HL-60 (cell line): ENCODE data around the gene KMT5B.

ENCODE experiments used
- DNase-seq, 2 experiments: peaks; one replicate each; pipeline ENCODE4 v3.0.0-alpha.2; 2010 to 2020; ENCODE audit warnings: low read depth in 1 of 2, low spot score in 1 of 2
- H3K27ac ChIP-seq: fragments of 250-450 bp; sonication (Bioruptor Pico); replicated peaks from 2 replicates; pipeline ENCODE4 v1.5.1; 2020; ENCODE audit warnings: mild to moderate bottlenecking, moderate library complexity
- H3K27me3 ChIP-seq: fragments of 250-450 bp; sonication (Bioruptor Pico); 2 replicates; pipeline ENCODE4 v1.5.1; 2021; ENCODE audit warnings: mild to moderate bottlenecking, moderate library complexity; ENCODE audit not compliant: insufficient read depth, poor library complexity, severe bottlenecking
- H3K4me3 ChIP-seq: replicated peaks from 2 replicates; pipeline ENCODE4 v1.5.1; 2011; ENCODE audit warnings: mild to moderate bottlenecking, control low read depth, low read length; ENCODE audit not compliant: insufficient read depth
- GABPA ChIP-seq: IDR thresholded peaks from 2 replicates; pipeline ENCODE4 v1.6.1; 2012; ENCODE audit warnings: low read depth
- POLR2AphosphoS5 ChIP-seq: IDR thresholded peaks from 2 replicates; pipeline ENCODE4 v1.6.1; 2012; ENCODE audit warnings: low read depth
- SPI1 ChIP-seq: IDR thresholded peaks from 2 replicates; pipeline ENCODE4 v1.6.1; 2012; ENCODE audit warnings: low read depth, mild to moderate bottlenecking, borderline replicate concordance
- TF ChIP-seq, protein P1 (sequence below): IDR thresholded peaks from one replicate; pipeline ENCODE4 v1.5.1; 2011; ENCODE audit warnings: low read length, control low read depth, inconsistent platforms; ENCODE audit not compliant: insufficient read depth
- TF ChIP-seq, protein P2 (sequence below): IDR thresholded peaks from 2 replicates; pipeline ENCODE4 v1.6.1; 2012; ENCODE audit warnings: low read depth; ENCODE audit not compliant: insufficient replicate concordance

Gene KMT5B

DNA sequence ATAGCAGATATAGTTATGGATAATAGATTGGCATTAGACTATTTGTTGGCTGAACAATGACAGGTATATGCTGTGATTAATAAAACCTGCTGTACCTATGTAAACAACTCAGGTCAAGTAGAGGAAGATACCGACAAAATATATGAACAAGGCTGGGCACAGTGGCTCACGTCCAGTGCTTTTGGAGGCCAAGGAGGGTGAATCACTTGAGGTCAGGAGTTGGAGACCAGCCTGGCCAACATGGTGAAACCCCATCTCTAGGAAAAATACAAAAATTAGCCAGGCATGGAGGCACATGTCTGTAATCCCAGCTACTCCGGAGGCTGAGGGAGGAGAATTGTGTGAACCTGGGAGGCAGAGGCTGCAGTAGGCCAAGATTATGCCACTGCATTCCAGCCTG lies 77.9 kb downstream of the KMT5B start:
- H3K4me3 ChIP-seq = no peak overlapping the region
- no peak for DNase-seq
- TF ChIP-seq, protein P1, sequence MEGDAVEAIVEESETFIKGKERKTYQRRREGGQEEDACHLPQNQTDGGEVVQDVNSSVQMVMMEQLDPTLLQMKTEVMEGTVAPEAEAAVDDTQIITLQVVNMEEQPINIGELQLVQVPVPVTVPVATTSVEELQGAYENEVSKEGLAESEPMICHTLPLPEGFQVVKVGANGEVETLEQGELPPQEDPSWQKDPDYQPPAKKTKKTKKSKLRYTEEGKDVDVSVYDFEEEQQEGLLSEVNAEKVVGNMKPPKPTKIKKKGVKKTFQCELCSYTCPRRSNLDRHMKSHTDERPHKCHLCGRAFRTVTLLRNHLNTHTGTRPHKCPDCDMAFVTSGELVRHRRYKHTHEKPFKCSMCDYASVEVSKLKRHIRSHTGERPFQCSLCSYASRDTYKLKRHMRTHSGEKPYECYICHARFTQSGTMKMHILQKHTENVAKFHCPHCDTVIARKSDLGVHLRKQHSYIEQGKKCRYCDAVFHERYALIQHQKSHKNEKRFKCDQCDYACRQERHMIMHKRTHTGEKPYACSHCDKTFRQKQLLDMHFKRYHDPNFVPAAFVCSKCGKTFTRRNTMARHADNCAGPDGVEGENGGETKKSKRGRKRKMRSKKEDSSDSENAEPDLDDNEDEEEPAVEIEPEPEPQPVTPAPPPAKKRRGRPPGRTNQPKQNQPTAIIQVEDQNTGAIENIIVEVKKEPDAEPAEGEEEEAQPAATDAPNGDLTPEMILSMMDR = no peak
- TF ChIP-seq SPI1 (no peak), POLR2AphosphoS5 (no peak), GABPA (no peak)
- TF ChIP-seq, protein P2, sequence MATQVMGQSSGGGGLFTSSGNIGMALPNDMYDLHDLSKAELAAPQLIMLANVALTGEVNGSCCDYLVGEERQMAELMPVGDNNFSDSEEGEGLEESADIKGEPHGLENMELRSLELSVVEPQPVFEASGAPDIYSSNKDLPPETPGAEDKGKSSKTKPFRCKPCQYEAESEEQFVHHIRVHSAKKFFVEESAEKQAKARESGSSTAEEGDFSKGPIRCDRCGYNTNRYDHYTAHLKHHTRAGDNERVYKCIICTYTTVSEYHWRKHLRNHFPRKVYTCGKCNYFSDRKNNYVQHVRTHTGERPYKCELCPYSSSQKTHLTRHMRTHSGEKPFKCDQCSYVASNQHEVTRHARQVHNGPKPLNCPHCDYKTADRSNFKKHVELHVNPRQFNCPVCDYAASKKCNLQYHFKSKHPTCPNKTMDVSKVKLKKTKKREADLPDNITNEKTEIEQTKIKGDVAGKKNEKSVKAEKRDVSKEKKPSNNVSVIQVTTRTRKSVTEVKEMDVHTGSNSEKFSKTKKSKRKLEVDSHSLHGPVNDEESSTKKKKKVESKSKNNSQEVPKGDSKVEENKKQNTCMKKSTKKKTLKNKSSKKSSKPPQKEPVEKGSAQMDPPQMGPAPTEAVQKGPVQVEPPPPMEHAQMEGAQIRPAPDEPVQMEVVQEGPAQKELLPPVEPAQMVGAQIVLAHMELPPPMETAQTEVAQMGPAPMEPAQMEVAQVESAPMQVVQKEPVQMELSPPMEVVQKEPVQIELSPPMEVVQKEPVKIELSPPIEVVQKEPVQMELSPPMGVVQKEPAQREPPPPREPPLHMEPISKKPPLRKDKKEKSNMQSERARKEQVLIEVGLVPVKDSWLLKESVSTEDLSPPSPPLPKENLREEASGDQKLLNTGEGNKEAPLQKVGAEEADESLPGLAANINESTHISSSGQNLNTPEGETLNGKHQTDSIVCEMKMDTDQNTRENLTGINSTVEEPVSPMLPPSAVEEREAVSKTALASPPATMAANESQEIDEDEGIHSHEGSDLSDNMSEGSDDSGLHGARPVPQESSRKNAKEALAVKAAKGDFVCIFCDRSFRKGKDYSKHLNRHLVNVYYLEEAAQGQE = no peak

DNA sequence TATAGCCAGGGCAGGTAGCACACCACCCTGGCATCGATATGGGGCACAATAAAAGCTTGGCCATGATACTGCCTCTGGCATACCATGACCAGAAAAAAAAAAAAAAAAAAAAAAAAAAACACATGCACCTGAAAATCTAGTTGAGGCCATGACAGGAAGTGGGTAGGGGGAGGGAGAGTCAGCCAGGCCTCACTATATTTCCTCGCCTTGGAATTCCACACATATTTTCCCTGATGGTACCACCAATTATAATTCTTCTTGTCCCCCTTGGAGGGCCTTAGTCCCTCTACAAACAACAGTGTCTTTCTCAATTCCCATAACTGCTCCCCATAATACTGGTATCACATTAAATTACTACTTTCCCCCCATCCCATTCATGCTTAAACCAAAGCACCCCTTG lies 79.3 kb downstream of the KMT5B start:
- TF ChIP-seq POLR2AphosphoS5 = no peak
- TF ChIP-seq, protein P2 = no peak
- TF ChIP-seq GABPA = no peak
- TF ChIP-seq, protein P1 = no peak
- TF ChIP-seq SPI1 = no peak

More for the DNA sequence above, 77.9 kb downstream of the KMT5B start:
- H3K27me3 ChIP-seq = no peaks in the 10 kb centered on the region
- no peak overlapping the region for H3K27ac ChIP-seq

DNA sequence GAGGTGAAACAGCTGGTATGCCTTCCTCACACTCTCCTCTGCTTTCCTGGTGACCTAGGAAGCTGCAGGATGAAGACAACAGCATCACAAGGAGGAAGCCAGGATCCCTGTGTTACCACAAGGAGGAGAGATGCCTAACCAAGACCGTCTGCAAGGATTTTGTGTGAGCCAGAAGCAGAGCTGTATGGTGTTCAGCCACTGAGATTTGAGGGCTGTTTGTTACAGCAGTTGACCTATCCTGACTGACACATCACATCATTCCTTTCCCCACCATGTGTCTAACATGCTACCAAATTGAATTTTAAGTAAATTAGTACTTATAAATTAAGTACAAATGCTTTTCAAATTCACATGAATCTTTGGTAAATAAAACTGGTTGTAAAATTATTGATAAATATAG lies 83.0 kb downstream of the KMT5B start:
- Histone ChIP-seq H3K27me3 (no peaks in the 10 kb centered on the region), H3K4me3 (no peak overlapping the region), H3K27ac (no peak overlapping the region)
- no peak for DNase-seq
- TF ChIP-seq SPI1 (no peak), POLR2AphosphoS5 (no peak), GABPA (no peak)
- TF ChIP-seq, protein P1 = no peak
- TF ChIP-seq, protein P2 = no peak

More for the DNA sequence above, 79.3 kb downstream of the KMT5B start:
- DNase-seq = no peak
- no peak overlapping the region for H3K4me3 ChIP-seq
- H3K27ac ChIP-seq = no peak overlapping the region
- H3K27me3 ChIP-seq = no peaks in the 10 kb centered on the region
